ENCODE results near the gene ELL.

GRCh38 chr19:18427080-18427742, 94.7 kb downstream of the ELL start:
- no peak for TF ChIP-seq POLR2A (IDR thresholded peaks at IDR 0.05)
- TF ChIP-seq CTCF (IDR thresholded peaks at IDR 0.05), result no peak

All from esophagus squamous epithelium (tissue), 4 donors.